Measurements from ENCODE around the gene TENM4. TPM values are rescaled to one million over a fixed set of nuclear protein-coding genes. Genes with fewer than 3 reads are reported as not detected.
"Not testable (repeated sequence)": the region's sequence is repeated elsewhere in the genome, so short reads cannot be mapped to it uniquely, and the experiment has no call there.

Gene TENM4
- polyA plus RNA-seq, 4 donors = 21.0 to 31.9 (median 23.1) TPM

DNA sequence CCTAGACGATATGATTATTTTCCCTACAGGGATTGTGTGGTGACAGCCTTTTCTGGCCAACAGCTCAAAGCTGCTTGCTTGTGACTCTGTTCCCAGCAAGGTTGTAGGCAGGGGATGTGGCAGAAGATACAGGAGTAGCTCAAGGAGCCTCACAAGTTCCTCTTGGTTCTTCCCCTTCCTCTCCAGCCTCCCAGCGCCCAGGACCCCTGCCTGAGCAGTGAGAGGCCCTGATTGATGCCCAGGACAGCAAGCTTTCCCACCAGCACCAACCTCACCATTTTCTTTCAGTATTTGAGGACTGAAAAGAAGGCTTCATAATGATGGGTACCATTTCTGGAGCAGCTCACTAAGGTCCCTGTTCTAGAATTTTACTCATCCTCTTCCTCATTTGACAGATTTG is 248.0 kb downstream of the TENM4 start:
- no peak for DNase-seq (ENCODE audit: low read depth in 4 of 4, low spot score in 3 of 4)

- not testable (repeated sequence) for DNase-seq (ENCODE audit: low read depth in 4 of 4, low spot score in 3 of 4)
These were observed 249.1 kb downstream of the TENM4 start for GRCh38 chr11:79191716-79192115.

GRCh38 chr11:79190553-79190952 is 250.3 kb downstream of the TENM4 start:
- DNase-seq (ENCODE audit: low read depth in 4 of 4, low spot score in 3 of 4) = not testable (repeated sequence)

DNA sequence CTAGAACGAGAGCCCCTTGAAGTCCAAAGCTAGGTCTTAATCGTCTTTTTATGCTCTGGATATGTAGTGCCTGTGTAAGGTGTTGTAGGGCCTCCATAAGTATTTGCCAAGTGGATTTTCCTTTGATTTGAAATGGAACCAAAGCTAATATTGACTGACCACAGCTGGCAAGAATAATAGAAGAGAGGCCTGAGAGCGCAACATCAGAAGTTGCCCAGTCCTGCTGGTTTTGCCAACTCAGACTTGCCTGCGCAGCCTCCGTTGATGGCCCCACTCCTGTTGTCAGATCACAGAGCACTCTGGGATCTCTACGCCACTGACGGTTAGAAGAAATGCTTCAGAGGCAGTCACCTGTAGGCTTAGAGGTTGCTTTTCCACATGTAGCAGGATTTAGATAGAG is 251.2 kb downstream of the TENM4 start:
- DNase-seq (ENCODE audit: low read depth in 4 of 4, low spot score in 3 of 4) = no peak

DNA sequence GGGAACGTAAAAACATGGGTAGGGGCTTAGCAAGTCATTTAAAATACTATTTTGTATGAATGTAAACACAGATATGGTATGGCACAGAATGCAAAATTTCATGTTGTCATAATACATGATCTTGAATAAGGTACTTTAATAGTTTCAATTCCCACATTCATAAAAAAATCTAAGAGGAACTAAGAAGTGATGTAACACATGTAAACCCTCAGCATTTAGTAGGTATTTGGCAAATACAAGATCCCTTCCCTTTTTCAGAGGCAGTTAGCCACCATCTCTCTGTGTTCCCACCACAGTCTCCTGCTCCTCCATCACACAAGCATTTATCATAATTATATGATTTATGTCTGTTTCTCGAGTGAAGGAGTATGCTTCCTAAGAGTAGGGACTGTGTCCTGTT is 251.8 kb downstream of the TENM4 start:
- no peak for DNase-seq (ENCODE audit: low read depth in 4 of 4, low spot score in 3 of 4)

GRCh38 chr11:79186669-79187068 is 254.2 kb downstream of the TENM4 start:
- no peak for DNase-seq (ENCODE audit: low read depth in 4 of 4, low spot score in 3 of 4)

GRCh38 chr11:79185351-79185750 is 255.5 kb downstream of the TENM4 start:
- no peak for DNase-seq (ENCODE audit: low read depth in 4 of 4, low spot score in 3 of 4)

DNA sequence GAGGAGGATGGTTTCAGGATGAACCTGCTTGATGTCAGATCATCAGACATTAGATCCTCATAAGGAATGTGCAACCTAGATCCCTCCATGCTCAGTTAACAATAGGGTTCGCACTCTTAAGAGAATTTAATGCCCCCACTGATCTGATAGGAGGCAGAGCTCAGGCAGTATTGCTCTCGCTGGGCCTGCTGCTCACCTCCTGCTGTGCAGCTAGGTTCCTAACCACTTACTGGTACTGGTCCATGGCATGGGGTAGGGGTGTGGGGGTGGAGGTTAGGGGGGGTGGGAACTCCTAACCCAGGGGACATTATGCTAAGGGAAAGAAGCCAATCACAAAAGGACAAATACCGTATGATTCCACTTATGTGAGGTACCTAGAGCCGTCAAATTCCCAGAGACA is 256.5 kb downstream of the TENM4 start:
- DNase-seq (ENCODE audit: low read depth in 4 of 4, low spot score in 3 of 4) = no peak

DNA sequence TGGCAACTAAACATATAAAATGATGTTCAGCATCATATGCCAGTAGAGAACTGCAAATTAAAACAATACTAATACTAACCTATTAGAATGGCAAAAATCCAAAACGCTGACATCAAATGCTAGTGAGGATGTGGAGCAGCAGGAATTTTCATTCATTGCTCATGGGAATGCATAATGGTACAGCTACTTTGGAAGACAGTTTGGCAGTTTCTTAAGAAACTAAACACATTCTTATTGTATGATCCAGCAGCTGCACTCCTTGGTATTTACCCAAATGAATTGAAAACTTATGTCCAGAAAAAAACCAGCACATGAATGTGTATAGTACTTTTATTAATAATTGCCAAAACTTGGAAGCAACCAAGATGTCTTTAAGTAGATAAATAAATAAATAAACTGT is 258.0 kb downstream of the TENM4 start:
- DNase-seq (ENCODE audit: low read depth in 4 of 4, low spot score in 3 of 4) = no peak

GRCh38 chr11:79179087-79179486 is 261.7 kb downstream of the TENM4 start:
- DNase-seq (ENCODE audit: low read depth in 4 of 4, low spot score in 3 of 4) = no peak

- no peak for DNase-seq (ENCODE audit: low read depth in 4 of 4, low spot score in 3 of 4)
These were observed 266.5 kb downstream of the TENM4 start for GRCh38 chr11:79174045-79175008.

- DNase-seq (ENCODE audit: low read depth in 4 of 4, low spot score in 3 of 4) = no peak
These were observed 267.2 kb downstream of the TENM4 start for GRCh38 chr11:79173615-79174014.

DNA sequence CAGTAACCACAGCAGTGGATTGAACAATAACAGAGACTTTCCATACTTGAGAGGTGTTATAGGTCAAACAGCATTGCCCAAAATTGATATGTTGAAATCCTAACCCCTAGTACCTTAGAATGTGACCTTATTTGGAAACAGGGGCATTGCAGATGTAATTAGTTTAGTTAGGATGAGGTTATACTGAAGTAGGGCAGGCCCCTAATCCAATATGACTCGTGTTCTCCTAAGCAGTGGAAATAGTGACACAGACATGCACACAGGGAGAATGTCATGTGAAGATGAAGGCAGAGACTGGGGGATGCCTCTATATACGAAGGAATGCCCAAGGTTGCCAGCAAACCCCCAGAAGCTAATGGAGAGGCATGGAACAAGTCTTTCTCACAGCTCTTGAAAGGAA is 270.5 kb downstream of the TENM4 start:
- no peak for DNase-seq (ENCODE audit: low read depth in 4 of 4, low spot score in 3 of 4)

- no peak for DNase-seq (ENCODE audit: low read depth in 4 of 4, low spot score in 3 of 4)
These were observed 272.2 kb downstream of the TENM4 start for GRCh38 chr11:79168530-79169110.

GRCh38 chr11:79167510-79168188 is 273.2 kb downstream of the TENM4 start:
- DNase-seq (ENCODE audit: low read depth in 4 of 4, low spot score in 3 of 4) = no peak

GRCh38 chr11:79165908-79166307 is 274.9 kb downstream of the TENM4 start:
- DNase-seq (ENCODE audit: low read depth in 4 of 4, low spot score in 3 of 4) = no peak

DNA sequence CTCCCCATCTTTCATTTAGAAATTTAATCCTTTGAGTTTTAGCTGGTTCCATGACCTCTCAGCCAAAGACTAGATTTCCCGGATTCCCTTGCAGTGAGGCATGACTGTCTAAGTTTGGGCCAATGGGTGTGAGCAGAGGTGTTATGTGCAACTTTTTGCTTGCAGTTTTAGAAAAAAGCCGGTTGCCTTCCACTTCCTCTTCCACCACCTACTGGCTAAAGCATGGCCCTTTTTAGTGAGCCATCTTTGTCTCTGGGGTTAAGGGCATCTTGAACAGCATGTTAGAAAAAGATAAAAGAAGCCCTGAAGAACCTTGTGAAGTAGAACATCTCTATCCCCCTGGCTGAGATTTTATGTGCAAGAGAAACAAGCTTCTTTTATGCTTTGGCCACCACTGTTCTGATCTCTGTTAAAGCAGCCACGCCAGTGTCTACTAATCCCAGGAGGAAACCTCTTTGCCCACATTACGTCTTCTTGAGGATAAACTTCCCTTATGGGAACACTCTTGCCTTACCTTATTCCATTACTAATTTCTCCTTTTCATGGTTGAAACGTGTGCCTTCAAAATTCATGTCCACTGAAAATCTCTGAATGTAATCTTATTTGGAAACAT is 279.9 kb downstream of the TENM4 start:
- no peak for DNase-seq (ENCODE audit: low read depth in 4 of 4, low spot score in 3 of 4)

DNA sequence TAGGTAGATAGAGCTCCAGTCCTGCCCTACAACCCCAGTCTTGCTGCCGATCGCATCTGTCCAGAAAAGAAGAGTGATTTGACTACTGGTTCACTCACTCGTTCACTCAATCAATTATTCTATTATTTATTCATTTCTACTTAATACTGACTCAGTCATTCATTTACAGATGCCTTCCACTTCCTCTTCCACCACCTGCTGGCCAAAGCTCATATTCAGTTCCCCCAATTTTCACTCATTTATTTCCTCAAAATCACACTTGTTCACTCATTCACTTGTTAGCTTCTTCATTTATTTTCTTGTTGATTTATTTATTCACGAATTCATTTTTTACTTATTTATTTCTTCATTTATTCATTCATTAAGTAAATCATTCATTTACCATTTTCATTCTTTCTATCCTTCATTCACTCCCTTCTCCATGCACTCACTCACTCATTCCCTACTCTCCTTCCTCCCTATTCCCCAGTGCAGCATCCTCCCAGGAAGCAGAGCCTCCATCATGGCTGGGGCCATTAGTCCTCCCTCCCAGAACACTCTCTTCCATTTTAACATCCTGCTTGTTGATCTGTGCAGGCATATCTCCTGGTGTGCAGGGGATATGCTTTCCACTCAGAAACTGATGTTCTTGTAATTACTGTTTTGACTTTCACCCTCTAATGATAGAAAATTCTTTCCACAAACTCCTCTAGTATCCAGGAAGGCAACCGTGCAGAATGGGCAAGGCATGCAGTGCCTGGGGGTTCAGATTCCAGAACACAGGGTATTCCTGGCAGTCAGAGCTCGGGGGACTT is 281.0 kb downstream of the TENM4 start:
- DNase-seq (ENCODE audit: low read depth in 4 of 4, low spot score in 3 of 4) = no peak

DNA sequence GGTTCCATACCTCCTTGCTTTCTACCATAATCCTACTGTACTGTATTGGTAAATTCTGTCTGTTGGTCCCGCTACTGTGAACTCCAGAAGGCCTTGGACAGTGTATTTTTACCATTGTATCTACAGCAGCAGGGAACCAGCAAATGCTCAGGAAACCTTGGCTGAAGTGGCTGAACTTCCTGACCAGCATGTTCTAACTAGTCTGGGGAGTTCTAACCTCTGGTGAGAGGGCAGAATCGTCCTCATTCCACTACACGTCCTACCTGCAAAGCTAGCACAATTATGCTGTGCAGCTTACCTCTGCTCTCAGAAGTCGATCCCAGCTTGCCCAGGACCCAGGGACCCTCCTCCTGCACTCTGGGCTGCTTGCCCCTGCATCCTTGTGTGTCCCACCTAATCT is 283.1 kb downstream of the TENM4 start:
- no peak for DNase-seq (ENCODE audit: low read depth in 4 of 4, low spot score in 3 of 4)

DNA sequence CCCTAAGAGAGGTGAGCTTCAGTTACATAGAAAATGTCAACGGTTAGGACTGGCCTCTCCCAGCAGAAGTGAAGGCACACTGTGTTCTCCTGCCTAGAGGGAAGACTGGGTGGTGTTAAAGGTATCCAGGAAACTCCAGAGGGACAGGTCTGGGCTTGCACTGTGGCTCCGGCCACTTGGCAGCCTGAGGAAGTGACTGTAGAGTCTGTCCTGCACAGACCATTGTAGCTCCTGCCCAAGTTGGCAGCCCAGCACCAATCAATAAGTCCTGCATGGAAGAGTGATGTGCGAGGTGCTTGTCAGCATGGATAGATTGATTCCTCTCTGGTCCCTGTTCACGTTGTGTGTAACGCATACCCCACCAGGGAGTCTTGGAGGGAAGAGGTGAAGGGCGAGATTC is 284.8 kb downstream of the TENM4 start:
- no peak for DNase-seq (ENCODE audit: low read depth in 4 of 4, low spot score in 3 of 4)

All from left renal pelvis (tissue), 4 donors.